Measurements from ENCODE around the gene SPTLC2.

GRCh38 chr14:77549451-77549850, 67.0 kb downstream of the SPTLC2 start:
- TF ChIP-seq CTCF (IDR thresholded peaks at IDR 0.05; ENCODE audit: low read depth, low read length), result no peak
- TF ChIP-seq EZH2phosphoT487 (IDR thresholded peaks at IDR 0.05; ENCODE audit: low read depth), result no peak

All from OCI-LY3 (cell line).